SK-N-DZ (cell line): Measurements from ENCODE around the gene TICAM1.
"Not testable (repeated sequence)": the region's sequence is repeated elsewhere in the genome, so short reads cannot be mapped to it uniquely, and the experiment has no call there.

Source experiments
- DNase-seq: peaks from one replicate; pipeline ENCODE4 v3.0.0-alpha.2; 2015; ENCODE audit warnings: low spot score

The TICAM1 gene

DNA sequence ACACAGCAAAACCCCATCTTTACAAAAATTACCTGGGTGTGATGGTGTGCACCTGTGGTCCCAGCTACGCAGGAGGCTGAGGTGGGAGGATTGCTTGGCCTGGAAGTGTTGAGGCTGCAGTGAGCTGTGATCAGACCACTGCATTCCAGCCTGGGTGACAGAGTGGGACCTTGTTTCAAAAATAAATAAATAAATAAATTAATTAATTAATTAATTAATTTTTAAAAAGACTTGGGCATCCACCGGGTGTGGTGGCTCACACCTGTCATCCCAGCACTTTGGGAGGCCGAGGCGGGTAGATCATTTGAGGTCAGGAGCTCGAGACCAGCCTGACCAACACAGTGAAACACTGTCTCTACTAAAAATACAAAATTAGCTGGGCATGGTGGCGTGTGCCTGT, 26.4 kb downstream of the TICAM1 start:
- not testable (repeated sequence) for DNase-seq

DNA sequence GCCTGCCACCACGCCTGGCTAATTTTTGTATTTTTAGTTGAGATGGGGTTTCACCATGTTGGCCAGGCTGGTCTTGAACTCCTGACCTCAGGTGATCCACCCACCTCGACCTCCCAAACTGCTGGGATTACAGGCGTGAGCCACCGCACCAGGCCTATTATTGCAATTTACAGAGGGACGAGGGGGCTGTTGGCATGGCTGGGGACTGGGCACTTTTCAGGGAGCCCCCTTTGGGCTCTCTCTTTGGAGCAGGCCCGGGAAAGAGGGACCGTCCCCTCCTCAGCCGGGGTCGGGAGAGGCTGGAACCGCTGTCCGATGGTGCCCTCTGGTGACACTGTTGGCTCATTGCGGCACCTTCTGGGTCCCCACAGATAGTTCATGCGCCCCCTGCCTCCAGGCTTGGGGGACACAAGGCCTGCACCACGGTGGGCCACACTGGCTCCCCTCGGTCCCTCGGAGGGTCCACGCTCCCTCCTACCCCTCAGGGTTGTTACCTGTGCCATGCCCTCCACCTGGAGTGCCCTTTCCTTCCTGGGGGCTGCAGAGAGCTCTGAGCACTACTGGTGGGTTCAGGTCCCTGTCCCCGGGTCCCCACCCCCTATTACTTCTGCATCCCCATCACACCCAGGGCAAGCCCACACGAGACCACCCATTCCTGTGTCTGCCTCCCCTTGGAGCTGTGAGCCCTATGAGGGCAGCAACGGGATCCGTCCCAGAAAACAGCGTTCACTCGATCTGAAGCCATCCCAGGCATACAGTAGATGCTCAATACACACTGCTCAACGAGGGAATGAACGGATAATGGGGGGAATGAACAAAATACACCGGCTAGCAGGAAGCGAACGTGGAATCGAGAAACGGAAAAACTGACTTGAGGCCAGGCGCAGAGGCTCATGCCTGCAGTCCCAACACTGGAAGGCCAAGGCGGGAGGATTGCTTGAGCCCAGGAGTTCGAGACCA, 27.5 kb downstream of the TICAM1 start:
- DNase-seq: peak; percentile 71

DNA sequence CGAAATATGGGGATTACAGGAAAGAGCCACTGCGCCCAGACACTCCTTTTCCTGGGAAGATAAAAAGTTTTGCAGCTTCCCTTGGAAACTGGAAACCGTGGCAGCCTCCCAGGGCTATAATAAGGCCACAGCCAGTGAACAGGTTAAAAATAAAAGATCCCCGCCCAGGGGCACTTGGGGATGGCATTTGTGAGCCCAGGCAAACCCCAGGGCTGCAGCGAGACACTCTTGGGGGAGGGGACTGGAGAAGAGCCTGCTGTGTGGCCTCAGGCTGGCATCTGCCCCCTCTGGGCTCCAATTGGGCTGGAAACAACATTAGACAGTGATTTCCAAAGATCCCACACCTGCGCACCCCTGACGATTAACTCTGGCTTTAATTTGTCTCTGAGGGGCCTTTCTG, 28.8 kb downstream of the TICAM1 start:
- DNase-seq: no peak

DNA sequence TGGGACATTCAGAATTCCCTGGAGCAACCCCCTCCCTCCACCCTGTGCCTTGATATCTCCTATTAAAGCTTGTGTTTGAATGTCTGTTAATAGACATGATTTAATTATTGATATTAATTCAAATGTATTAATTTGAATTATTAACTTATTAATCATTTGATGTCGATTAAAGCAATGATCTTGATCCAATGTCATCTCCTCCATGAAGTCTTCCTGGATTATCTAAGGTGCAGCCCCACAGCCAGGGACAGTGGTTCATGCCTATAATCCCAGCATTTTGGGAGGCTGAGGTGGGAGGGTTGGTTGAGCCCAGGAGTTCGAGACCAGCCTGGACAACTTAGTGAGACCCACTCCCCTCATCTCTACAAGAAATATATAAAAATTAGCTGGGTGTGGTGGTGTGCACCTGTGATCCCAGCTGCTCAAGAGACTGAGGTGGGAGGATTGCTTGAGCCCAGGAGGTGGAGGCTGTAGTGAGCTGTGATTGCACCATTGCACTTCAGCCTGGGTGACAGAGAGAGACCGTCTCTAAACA, 30.4 kb downstream of the TICAM1 start:
- no peak for DNase-seq

DNA sequence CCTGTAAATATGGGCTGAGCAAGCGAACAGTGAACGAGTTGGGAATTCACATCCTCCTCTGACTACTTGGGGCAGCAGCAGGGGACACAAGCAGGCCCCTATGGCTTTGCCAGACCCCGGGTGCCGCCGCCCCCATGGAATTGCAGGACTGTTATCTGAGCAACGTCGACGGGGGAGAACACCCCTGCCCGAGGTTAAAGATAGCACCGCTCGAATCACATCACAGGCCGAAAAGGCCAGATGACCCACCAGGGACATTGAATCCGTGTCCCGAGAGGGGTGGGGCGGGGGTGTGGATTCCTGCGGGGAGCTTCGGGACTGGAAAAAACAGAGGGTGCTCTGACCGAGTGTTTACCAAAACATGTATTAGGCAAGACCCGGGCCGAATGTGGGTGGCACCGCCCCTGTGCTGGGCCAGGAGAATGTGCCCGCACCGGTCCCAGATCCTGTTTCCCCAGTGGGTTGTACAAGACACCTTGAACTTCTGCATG, 30.9 kb downstream of the TICAM1 start:
- no peak for DNase-seq

DNA sequence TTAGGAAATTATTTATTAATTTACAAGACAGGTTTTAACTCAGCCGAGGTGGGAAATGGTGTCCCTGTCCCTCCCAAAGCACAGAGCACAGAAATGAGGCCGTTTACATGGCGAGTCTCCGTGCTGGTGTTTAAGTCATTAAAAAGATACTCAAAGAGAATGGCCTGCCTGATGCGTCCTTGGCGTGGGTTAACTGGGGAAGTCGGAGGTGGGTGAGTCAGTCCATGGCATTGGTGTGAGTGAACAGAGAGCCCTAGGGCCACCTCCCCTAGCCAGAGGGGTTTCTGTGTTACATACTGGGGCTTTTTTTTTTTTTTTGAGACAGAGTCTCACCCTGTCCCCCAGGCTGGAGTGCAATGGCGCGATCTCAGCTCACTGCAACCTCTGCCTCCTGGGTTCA, 36.1 kb downstream of the TICAM1 start:
- DNase-seq: no peak

DNA sequence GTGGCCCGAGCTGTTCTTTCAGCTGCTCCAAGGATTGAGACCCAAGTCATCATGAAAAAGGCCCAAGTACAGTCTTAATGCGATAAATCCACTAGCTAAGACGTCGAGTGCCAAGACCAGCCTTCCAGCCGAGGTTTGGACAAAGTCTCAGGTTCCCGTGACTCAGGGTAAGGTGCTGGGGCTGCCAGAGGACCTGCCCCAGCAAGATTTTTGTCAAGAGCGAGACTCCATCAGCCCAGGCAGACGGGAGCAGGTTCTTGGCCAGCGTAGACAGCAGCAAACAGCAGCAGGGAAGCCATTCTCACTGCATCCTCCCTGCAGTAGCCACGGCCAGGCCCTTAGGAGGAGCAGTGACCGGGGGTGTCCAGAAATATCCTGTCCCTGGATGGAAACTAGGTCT, 36.5 kb downstream of the TICAM1 start:
- no peak for DNase-seq

DNA sequence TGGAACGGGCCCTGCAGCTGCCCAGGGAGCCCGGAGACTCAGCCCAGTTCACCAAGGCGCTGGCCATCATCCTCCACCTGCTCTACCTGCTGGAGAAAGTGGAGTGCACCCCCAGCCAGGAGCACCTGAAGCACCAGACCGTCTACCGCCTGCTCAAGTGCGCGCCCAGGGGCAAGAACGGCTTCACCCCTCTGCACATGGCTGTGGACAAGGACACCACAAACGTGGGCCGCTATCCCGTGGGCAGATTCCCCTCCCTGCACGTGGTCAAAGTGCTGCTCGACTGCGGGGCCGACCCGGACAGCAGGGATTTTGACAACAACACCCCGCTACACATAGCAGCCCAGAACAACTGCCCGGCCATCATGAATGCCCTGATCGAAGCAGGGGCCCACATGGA, 38.2 kb downstream of the TICAM1 start:
- DNase-seq: not testable (repeated sequence)

DNA sequence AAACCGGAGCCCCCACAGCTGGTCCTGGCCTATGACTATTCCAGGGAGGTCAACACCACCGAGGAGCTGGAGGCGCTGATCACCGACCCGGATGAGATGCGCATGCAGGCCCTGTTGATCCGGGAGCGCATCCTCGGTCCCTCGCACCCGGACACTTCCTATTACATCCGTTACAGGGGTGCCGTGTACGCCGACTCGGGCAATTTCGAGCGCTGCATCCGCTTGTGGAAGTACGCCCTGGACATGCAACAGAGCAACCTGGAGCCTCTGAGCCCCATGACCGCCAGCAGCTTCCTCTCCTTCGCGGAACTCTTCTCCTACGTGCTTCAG, 38.7 kb downstream of the TICAM1 start:
- DNase-seq: not testable (repeated sequence)

DNA sequence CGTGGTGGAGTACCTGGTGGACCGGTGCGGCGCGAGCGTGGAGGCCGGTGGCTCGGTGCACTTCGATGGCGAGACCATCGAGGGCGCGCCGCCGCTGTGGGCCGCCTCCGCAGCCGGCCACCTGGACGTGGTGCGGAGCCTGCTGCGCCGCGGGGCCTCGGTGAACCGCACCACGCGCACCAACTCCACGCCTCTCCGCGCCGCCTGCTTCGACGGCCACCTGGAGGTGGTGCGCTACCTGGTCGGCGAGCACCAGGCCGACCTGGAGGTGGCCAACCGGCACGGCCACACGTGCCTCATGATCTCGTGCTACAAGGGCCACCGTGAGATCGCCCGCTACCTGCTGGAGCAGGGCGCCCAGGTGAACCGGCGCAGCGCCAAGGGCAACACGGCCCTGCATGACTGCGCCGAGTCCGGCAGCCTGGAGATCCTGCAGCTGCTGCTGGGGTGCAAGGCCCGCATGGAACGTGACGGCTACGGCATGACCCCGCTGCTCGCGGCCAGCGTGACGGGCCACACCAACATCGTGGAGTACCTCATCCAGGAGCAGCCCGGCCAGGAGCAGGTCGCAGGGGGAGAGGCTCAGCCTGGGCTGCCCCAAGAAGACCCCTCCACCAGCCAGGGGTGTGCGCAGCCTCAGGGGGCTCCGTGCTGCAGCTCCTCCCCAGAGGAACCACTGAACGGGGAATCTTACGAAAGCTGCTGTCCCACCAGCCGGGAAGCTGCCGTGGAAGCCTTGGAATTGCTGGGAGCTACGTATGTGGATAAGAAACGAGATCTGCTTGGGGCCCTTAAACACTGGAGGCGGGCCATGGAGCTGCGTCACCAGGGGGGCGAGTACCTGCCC, 39.3 kb downstream of the TICAM1 start:
- not testable (repeated sequence) for DNase-seq

DNA sequence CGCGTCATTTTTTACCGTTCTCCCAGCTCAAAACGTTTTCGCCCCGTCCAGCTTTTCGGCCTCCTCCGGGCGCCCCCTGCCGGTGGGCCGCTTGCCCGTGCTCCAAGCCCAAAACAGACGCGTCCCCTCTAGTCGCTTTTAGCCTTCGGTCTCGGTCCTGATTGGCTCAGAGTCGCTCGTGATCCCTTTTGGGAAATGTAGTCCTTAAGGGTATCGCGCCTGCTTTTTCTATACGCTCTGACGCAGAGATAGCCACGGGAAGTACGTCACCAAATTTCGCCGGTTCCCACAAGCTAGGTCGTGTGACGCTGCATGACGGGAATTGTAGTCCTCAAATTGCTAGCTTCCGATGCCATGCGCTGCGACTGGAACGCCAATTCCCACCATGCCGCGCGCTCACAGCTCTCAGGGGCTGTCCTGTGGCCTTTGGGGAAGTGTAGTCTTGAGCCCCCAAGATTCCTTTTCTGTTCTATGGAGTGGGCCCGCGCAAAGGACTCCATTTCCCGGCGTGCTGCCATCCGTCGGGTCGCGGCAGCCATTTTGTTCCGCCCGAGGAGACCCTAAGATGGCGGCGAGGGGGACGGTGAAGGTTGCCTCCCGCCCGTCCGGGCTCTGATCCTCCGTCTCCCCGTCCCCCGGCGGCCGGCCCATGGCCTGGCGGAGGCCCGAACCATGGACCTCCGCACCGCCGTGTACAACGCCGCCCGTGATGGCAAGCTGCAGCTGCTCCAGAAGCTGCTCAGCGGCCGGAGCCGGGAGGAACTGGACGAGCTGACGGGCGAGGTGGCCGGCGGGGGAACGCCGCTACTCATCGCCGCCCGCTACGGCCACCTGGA, 40.1 kb downstream of the TICAM1 start, which contains the start of gene FEM1A:
FEM1A (plus strand) TSS at position 552 of the 836 bp plus-strand sequence; CDS start at position 673, 121 bp downstream.
- DNase-seq: peak; percentile 100

DNA sequence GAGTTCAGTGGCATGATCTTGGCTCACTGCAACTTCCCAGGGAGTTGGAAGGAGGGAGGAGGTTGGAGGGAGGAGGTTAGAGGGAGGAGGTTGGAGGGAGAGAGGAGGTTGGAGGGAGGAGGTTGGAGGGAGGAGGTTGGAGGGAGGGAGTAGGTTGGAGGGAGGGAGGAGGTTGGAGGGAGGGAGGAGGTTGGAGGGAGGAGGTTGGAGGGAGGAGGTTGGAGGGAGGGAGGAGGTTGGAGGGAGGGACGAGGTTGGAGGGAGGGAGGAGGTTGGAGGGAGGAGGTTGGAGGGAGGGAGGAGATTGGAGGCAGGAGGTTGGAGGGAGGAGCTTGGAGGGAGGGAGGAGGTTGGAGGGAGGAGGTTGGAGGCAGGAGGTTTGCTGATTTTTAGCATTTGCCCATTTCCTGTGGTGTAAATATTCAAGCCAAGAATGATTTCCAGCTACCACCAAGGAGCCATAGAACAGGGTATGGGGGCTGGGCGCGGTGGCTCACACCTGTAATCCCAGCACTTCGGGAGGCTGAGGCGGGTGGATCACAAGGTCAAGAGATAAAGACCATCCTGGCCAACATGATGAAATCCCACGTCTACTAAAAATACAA, 45.0 kb downstream of the TICAM1 start:
- not testable (repeated sequence) for DNase-seq

DNA sequence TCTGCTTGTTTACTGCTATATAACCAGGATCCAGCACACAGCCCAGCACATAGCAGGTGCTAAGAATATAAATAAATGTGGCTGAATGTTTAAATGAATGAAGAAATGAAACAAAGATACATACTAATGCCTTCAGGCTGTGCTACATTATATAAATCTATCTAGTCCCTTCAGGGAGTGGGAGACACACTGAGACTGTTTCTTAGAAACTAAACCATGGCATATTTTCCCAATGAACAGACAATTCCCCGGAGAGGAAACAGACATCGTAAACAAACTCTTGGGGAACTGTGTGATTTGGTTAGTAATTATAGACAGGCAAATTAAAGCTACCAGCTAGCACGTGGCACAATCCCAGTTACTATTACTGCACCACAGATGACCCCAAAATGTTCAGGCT, 49.7 kb downstream of the TICAM1 start:
- DNase-seq: no peak

DNA sequence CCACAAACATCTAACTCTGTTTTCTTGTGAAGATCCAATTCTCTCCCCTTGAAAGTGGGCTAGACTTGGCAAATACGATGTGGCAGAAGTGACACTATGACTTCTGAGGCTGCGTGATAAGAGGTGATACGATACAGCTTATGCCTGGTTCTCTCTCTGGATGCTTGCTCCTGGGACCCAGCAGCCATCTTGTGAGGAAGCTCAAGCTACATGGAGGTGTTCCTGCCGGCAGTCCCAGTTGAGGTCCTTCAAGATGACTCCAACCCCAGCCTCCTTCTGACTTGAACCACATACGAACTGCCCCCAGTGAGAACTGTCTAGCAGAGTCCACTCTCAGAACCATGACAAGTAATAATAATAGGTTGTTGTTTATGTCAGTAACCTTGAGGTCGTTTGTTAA, 50.7 kb downstream of the TICAM1 start:
- no peak for DNase-seq

DNA sequence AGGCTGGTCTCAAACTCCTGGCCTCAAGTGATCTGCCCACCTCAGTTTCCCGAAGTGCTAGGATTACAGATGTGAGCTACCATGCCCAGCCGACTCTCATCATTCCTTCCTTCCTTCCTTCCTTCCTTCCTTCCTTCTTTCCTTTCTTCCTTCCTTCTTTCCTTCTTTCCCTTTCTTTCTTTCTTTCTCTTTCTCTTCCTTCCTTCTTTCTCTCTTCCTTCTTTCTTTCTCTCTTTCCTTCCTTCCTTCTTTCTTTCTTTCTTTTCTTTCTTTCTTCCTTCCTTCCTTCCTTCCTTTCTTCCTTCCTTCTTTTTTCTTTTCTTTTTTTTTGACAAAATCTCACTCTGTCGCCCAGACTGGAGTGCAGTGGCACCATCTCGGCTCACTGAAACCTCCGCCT, 53.4 kb downstream of the TICAM1 start:
- not testable (repeated sequence) for DNase-seq

DNA sequence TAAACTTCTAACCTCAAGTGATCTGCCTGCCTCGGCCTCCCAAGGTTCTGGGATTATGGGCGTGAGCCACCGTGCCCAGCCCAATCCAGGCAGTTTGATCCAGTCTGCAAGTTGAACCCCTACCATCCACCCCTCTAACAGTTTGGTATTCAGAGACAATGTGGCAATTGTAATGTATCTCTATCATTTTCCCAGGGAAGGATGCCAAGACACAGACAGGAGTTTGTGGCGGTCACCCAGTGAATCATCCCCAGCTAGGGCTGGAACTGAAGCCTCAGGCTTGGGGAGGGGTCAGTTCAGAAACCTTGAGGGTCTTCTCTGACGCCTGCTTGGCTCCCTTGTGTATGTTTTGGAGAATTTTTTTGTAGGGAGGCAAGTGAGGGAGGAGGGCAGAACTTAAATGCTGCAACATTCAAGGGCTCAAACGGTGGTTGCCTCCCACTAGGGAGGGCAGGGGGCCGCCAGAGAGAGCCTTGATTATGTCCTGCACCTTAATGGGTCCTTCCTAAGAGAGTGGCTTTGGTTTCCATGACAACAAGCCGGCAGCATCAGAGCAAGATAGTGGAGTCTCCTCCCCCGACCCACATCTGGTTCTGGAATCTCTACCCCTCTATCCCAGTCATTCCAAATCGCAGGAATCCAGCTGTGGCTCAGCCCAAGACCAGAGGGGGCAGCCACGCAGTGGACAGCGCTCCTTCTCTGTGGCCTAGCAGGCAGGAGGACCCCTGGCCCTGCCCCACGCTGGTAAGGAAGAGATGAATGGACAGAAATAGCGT, 54.9 kb downstream of the TICAM1 start:
- no peak for DNase-seq

DNA sequence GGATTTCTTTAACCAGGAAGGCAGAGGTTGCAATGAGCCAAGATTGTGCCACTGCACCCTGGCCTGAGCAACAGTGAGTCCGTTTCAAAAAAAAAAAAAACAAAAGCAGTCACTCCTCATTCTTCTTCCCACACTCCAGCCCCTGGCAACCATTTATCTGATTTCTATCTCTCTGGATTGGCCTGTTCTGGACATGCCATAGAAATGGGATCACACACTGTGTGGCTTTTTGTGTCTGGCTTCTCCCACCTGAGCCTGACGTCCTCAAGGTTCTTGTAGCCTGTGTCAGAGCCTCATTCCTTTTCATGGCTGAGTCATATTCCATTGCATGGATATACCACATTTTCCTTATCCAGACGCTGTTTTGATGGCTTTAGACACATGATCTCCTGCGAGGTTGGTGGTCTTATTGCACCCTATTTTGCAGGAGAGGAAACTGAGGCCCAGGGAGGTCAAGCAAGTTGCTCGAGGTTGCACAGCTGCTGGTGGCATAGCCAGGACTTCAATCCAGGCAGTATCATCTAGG, 55.8 kb downstream of the TICAM1 start:
- DNase-seq: no peak

DNA sequence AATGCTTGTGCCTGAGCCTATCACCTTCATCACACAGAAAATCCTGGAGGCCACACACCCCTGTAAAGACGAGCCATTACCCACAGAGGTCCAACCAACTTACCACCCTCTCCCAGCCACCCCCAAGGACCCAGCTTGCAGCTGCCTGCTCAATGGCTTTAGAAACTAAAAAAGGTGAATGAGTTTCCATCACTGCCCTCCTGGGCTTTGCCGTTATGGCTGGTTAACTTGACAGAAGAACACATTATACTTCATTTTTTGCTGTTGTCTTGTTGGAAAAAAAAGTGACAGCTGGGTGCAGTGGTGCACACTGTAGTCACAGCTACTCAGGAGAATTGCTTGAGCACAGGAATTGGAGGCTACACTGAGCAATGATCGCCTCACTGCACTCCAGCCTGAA, 57.4 kb downstream of the TICAM1 start:
- no peak for DNase-seq

DNA sequence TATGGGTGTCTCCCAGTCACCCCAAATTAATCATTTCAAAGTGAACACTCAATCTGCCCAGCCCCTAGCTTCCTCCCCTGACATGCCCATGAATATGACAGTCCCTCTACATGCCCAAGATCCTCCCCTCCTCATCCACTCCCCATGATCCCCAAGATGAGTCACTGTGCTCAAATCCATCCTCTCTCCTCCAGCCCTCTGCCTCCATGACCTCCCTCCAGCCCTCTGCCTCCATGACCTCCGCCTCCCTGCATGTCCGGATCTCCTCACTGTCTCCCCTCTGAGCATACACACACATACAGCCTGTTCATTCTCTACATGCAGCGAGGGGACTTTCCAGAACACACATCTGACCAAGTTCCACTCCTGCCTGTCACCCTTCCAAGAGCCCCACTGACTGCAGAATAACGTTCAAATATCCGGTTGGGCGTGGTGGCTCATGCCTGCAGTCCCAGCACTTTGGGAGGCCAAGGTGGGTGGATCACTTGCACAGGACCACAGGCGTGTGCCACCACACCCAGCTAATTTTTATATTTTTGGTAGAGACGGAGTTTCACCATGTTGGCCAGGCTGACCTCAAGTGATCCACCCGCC, 58.4 kb downstream of the TICAM1 start:
- no peak for DNase-seq
